Fibroblast of peridontal ligament (primary cell): ENCODE data around the gene VWA3A.
A peak's percentile ranks its signal among the peaks of the same experiment; 100 is the strongest.
"Not testable (repeated sequence)": the region's sequence is repeated elsewhere in the genome, so short reads cannot be mapped to it uniquely, and the experiment has no call there.

ENCODE experiments used
- DNase-seq: peaks from one replicate; pipeline ENCODE4 v3.0.0-alpha.2; 2010; ENCODE audit errors: extremely low read depth

Gene VWA3A

DNA sequence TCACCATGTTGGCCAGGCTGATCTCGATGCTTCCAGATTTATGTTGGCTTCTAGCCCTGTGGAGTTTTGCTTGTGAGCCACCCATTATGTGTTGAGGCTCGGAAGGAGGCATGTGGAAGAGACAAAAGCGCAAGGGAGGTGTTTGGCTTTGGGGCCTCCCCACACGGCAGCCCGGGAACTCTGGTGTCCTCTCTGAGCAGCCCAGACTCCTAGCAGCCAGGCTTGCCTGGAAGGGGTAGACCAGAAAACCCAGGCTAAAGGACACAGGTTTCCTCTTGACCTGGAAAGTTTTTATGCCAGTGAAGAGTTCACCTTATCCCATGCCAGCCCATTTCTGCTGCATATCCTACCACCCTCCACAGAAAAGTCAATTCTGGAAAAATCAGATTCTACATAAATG lies 91.0 kb downstream of the VWA3A start:
- no peak for DNase-seq

DNA sequence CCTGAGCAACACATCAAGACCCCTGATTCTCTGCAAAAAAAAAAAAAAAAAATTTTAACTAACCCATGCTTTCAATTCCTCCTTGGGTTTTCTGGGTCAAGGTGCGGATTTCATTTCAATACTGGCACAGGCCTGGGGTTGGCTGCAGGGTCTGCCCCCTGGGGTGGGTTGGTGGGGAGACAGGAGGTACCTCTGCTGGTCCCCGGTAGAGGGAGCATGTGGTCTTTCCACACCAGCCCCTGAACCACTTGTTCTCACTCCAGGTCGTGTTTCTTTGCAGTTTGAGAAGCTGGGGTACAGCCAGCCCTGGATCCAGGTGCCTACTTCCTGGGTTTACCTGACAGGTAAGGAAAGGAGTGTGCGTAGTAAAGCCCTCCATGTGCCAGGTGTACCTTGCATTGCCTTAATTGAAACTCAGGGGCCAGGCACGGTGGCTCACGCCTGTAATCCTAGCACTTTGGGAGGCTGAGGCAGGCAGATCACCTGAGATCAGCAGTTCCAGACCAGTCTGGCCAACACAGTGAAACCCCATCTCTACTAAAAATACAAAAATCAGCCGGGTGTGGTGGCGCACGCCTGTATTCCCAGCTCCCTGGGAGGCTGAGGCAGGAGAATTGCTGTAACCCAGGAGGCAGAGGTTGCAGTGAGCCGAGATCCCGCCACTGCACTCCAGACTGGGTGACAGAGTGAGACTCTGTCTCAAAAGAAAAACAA lies 91.7 kb downstream of the VWA3A start:
- DNase-seq, result no peak

DNA sequence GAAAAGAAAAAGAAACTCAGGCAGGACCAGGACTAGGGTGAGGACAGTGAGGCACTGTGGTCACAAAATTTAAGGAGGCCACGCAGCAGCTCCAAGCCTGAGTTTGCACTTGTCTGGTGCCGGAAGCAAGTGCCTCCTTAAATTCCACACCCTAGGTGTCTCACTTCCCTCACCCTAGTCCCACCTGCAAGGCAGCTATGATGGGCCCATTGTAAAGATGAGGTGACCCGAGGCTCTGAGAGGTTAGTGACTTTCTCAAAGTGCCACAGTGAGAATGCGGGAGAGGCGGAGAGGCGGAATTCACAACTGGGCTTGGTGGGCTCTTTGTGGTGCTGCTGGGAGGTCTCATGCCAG lies 92.3 kb downstream of the VWA3A start:
- no peak for DNase-seq

- no peak for DNase-seq
These were observed 94.2 kb downstream of the VWA3A start for GRCh38 chr16:22186517-22186916.

DNA sequence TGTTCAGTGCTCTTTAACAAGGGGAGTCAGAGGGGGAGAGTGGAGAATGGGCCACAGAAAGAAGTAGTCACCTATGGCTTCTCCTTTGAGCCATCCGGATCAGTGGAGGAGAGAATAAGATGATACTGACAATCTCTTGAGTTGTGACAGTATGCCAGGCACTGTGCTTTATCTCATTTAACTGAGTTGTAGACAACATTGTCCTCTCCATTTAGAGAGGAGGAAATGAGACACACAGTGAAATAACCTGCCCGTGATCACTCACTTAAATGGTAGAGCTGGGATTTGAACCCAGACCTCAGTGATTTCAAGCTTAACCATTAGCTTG lies 95.9 kb downstream of the VWA3A start:
- DNase-seq, result no peak

GRCh38 chr16:22188595-22189442 lies 96.5 kb downstream of the VWA3A start:
- peak; percentile 97 for DNase-seq

GRCh38 chr16:22189473-22190080 lies 97.2 kb downstream of the VWA3A start:
- DNase-seq, result peak; percentile 26

GRCh38 chr16:22190081-22190775 lies 97.9 kb downstream of the VWA3A start:
- no peak for DNase-seq

- DNase-seq, result peak; percentile 100
These were observed 98.6 kb downstream of the VWA3A start for GRCh38 chr16:22190776-22191531.

- no peak for DNase-seq
These were observed 99.4 kb downstream of the VWA3A start for GRCh38 chr16:22191532-22192260.

GRCh38 chr16:22192261-22193062 lies 100.1 kb downstream of the VWA3A start:
- peak; percentile 98 for DNase-seq

DNA sequence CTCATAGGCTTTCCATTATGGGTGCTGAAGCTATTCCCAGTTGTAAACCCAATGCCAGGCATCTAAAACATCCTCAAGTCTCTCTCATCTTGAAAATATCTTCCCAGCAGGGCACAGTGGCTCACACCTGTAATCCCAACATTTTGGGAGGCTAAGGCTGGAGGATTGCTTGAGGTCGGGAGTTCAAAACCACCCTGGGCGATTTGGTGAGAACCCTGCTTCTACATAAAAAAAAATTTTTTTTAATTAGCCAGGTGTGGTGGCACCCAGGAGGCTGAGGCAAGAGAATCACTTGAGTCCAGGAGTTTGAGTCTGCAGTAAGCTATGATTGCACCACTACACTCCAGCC lies 100.7 kb downstream of the VWA3A start:
- no peak for DNase-seq

GRCh38 chr16:22194707-22195444 lies 102.5 kb downstream of the VWA3A start:
- no peak for DNase-seq

- no peak for DNase-seq
These were observed 103.0 kb downstream of the VWA3A start for GRCh38 chr16:22195445-22195694.

DNA sequence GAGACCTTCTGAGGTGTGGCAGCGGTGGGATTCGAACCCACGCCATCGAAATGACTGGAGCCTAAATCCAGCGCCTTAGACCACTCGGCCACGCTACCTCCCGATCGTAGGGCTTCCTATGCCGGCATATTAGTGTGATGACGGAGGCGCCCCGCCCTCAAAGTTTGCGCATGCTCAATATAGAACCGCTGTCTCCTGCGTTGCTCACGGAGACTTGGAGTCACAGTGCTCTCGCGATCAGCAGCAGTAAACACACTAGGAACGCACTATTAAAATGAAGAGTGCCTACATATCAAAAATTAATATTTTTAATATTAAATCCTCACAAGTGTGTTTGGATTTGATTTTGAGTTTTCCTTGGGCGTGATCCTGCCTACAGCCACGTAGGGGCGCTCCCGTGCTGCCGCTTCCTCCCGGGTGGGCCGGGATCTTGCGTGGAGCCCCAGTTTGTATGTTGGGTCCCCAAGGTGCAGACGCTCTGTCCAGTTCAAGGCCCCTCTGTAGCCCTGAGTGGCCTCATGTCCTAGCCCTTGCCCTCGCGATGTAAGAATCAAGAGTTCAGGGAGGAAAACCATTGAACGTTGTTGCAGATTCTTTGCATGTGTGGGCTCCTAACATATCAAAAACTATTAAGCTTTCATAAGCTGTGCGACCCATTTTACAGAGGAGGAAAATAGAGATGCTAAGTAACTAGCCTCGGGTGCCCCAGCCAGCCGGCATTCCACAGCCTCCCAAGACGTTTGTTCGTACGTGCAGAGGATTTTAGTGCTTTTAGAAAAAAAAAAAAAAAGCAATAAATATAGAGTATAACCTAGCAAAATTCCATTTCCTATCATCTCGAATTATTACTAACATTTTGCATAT lies 103.6 kb downstream of the VWA3A start:
- DNase-seq, result peak; percentile 93

DNA sequence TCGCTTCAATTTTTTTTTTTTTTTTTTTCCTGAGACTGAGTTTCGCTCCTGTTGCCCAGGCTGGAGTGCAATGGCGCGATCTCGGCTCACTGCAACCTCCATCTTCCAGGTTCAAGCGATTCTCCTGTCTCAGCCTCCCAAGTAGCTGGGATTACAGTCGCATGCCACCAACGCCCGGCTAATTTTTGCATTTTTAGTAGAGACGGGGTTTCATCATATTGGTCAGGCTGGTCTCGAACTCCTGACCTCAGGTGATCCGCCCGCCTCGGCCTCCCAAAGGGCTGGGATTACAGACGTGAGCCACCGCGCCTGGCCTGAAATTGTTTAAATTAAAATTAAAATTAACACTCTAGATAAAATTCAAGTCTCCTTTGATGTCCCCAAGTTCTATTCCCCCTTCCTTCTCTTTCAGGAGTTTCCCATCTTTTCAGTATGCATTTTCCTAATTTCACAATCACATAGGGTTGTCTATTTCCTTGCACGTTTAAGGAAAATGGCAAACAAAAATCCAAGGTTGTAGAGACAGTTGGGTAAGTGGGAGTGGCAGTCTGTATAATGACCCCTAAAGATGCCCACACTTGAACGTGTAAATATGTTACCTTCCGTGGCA lies 104.3 kb downstream of the VWA3A start:
- DNase-seq, result not testable (repeated sequence)

DNA sequence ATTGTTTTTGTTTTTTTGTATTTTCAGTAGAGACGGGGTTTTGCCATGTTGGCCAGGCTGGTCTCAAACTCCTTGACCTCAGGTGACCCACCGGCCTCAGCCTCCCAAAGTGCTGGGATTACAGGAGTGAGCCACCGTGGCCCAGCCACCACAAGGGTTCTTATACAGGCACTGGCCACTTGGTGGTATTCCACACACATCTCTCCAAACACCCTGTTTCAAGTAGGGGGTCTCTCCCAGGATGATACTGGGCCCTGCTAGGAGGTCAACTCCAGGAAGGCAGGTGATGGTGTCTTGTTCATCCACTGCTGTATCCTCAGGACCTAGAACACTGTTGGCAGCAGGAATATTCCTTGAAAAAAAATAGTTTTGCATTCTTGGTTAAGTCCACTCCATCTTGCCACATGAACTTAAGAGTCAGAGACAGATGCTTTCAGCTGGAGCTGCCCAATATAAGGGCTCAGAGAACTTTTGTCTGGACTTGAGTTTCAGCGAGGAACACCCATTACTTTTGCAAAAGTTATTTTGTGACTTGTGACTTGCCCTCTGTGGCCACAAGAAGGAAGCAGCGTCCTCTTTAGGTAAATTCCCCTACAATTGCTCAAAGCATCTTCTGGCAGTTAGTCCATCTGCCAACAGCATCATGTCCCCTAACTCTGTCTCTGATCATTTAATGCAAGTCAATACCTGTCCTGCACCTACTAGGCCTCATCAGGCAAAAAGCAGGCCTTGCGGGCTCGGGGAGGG lies 106.4 kb downstream of the VWA3A start:
- DNase-seq, result peak; percentile 34

GRCh38 chr16:22202261-22202637 lies 109.9 kb downstream of the VWA3A start:
- DNase-seq, result no peak
